BE2C (cell line): ENCODE results near the gene APOL1.
A peak's percentile ranks its signal among the peaks of the same experiment; 100 is the strongest.

Experiments
- DNase-seq: peaks from one replicate; pipeline ENCODE4 v3.0.0-alpha.2; 2020
- H3K27me3 ChIP-seq: fragments of 250-450 bp; sonication (Bioruptor Pico); 2 replicates; pipeline ENCODE4 v1.5.1; 2020; ENCODE audit warnings: mild to moderate bottlenecking
- H3K36me3 ChIP-seq: fragments of 250-450 bp; sonication (Bioruptor Pico); 2 replicates; pipeline ENCODE4 v1.5.1; 2020; ENCODE audit warnings: mild to moderate bottlenecking
- H3K4me1 ChIP-seq: fragments of 250-450 bp; sonication (Bioruptor Pico); 2 replicates; pipeline ENCODE4 v1.5.1; 2020
- H3K4me3 ChIP-seq: 2 replicates; pipeline ENCODE4 v1.5.1; 2011; ENCODE audit warnings: low read depth, low read length
- H3K9me3 ChIP-seq: fragments of 250-450 bp; sonication (Bioruptor Pico); 2 replicates; pipeline ENCODE4 v1.5.1; 2020
- CTCF ChIP-seq: IDR thresholded peaks from 2 replicates; pipeline ENCODE4 v1.5.1; 2012; ENCODE audit warnings: mild to moderate bottlenecking, low read depth, low read length

APOL1 gene

GRCh38 chr22:36298118-36298517 lies 45.2 kb downstream of the APOL1 start:
- no peak overlapping the region for H3K4me3 ChIP-seq
- no peaks in the 10 kb centered on the region for H3K27me3 ChIP-seq
- H3K36me3 ChIP-seq: peaks cover 94% of the 10 kb centered on the region
- H3K4me1 ChIP-seq: no peaks in the 10 kb centered on the region
- H3K9me3 ChIP-seq: no peaks in the 10 kb centered on the region
- TF ChIP-seq CTCF: no peak
- DNase-seq: no peak

- DNase-seq: no peak
- no peaks in the 10 kb centered on the region for H3K27me3 ChIP-seq
- peaks cover 92% of the 10 kb centered on the region for H3K36me3 ChIP-seq
- H3K4me1 ChIP-seq: no peaks in the 10 kb centered on the region
- no peak for TF ChIP-seq CTCF
- H3K4me3 ChIP-seq: no peak overlapping the region
- H3K9me3 ChIP-seq: no peaks in the 10 kb centered on the region
These were observed 45.7 kb downstream of the APOL1 start for GRCh38 chr22:36298601-36299000.

DNA sequence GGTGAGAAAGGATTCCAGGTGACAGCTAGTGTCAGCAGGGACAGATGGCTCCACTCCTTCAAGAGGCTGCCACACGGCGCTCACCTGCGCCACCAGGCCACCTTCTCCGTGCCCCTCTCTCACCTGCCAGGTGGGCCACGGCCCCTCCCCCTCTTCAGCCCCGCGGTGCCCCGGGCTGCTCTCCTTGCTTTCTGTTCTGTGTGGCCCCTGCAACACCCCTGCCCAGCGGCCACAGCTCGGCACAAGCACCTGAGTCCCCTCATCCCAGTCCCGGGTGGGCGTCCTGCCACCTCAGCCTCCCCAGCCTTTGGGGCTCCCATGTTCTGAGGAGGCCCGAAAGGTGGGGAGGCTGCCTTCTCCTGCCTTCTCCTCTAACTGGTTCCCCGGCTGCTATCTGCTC lies 46.4 kb downstream of the APOL1 start:
- TF ChIP-seq CTCF: no peak
- H3K36me3 ChIP-seq: peaks cover 89% of the 10 kb centered on the region
- no peaks in the 10 kb centered on the region for H3K27me3 ChIP-seq
- DNase-seq: no peak
- H3K4me1 ChIP-seq: no peaks in the 10 kb centered on the region
- no peaks in the 10 kb centered on the region for H3K9me3 ChIP-seq
- H3K4me3 ChIP-seq: no peak overlapping the region

- no peak for TF ChIP-seq CTCF
- Histone ChIP-seq H3K4me1 (no peaks in the 10 kb centered on the region), H3K4me3 (no peak overlapping the region), H3K9me3 (no peaks in the 10 kb centered on the region), H3K27me3 (no peaks in the 10 kb centered on the region), H3K36me3 (peaks cover 88% of the 10 kb centered on the region)
- DNase-seq: no peak
These were observed 47.0 kb downstream of the APOL1 start for GRCh38 chr22:36299911-36300310.

GRCh38 chr22:36300396-36301212 lies 47.7 kb downstream of the APOL1 start:
- Histone ChIP-seq H3K9me3 (no peaks in the 10 kb centered on the region), H3K36me3 (peaks cover 88% of the 10 kb centered on the region), H3K27me3 (no peaks in the 10 kb centered on the region), H3K4me1 (no peaks in the 10 kb centered on the region), H3K4me3 (no peak overlapping the region)
- no peak for DNase-seq
- no peak for TF ChIP-seq CTCF

- no peaks in the 10 kb centered on the region for H3K4me1 ChIP-seq
- H3K36me3 ChIP-seq: peaks cover 90% of the 10 kb centered on the region
- TF ChIP-seq CTCF: peak; percentile 91
- no peaks in the 10 kb centered on the region for H3K27me3 ChIP-seq
- no peak overlapping the region for H3K4me3 ChIP-seq
- peak; percentile 79 for DNase-seq
- no peaks in the 10 kb centered on the region for H3K9me3 ChIP-seq
These were observed 48.5 kb downstream of the APOL1 start for GRCh38 chr22:36301384-36301828.
